Thyroid gland (tissue), 4 donors: ENCODE data around the gene YAP1. TPM values are rescaled to one million over a fixed set of nuclear protein-coding genes. Genes with fewer than 3 reads are reported as not detected.
A peak's percentile ranks its signal among the peaks of the same experiment; 100 is the strongest.

Source experiments
- DNase-seq, 2 donors: peaks; one replicate each; pipeline ENCODE4 v3.0.0-alpha.2; 2019
- H3K27ac ChIP-seq, 3 donors: fragments of 200-600 bp; sonication (generic); 1 replicate in 2 of 3; 2 replicates in 1 of 3; pipeline ENCODE4 v1.5.1; 2016 to 2019; ENCODE audit warnings: mild to moderate bottlenecking in 1 of 3, moderate library complexity in 1 of 3
- H3K27me3 ChIP-seq: fragments of 200-600 bp; sonication (generic); one replicate; pipeline ENCODE4 v1.5.1; 2019
- H3K36me3 ChIP-seq, 2 donors: fragments of 200-600 bp; sonication (generic); one replicate each; pipeline ENCODE4 v1.5.1; 2016 to 2019
- H3K4me1 ChIP-seq, 2 donors: fragments of 200-600 bp; sonication (generic); one replicate each; pipeline ENCODE4 v1.5.1; 2017 to 2019
- H3K4me3 ChIP-seq, 3 donors: fragments of 200-600 bp; sonication (generic); replicated peaks in 1 of 3; 1 replicate in 2 of 3; 2 replicates in 1 of 3; pipeline ENCODE4 v1.5.1; 2016; ENCODE audit warnings: mild to moderate bottlenecking in 1 of 3
- H3K9me3 ChIP-seq: fragments of 200-600 bp; sonication (generic); one replicate; pipeline ENCODE4 v1.5.1; 2017
- CTCF ChIP-seq, 6 experiments: fragments of 200-600 bp in 3 of 6; fragments of 450-650 bp in 3 of 6; sonication (generic) in 3 of 6; IDR thresholded peaks; one replicate each; pipeline ENCODE4 v1.5.1; 2016 to 2019; ENCODE audit warnings: antibody characterized with exemption in 6 of 6, mild to moderate bottlenecking in 2 of 6, inconsistent platforms in 1 of 6, moderate library complexity in 1 of 6
- POLR2A ChIP-seq, 2 donors: fragments of 450-650 bp; IDR thresholded peaks; one replicate each; pipeline ENCODE4 v1.6.1; 2017; ENCODE audit warnings: antibody characterized with exemption in 2 of 2, mild to moderate bottlenecking in 2 of 2, moderate library complexity in 1 of 2
- WGBS, 2 donors: methylation state at CpG; one replicate each; pipeline ENCODE4 v1.1.5; 2017; 5-methylcytosine and 5-hydroxymethylcytosine counted together
- intact Hi-C: fragments of 100-400 bp; cut with DNase I; formaldehyde crosslinking; loops from one replicate; pipeline ENCODE4 v1.15.1; 2023
- total RNA-seq, 4 donors: library from RNA; depleted of rRNA; stranded (reverse); fragments of >200 nt; gene quantifications; one replicate each; pipeline ENCODE4 v1.2.3, GENCODE V29; 2016

The YAP1 gene
- total RNA-seq, 4 donors from 2014 or later, result 162 to 202 (median 176) TPM

- 97% methylated on average over 3 of the region's 3 CpGs for WGBS, 2 donors
- Histone ChIP-seq H3K27me3 (no peaks in the 10 kb centered on the region), H3K27ac (no peak overlapping the region), H3K4me3 (no peak overlapping the region), H3K9me3 (no peaks in the 10 kb centered on the region), H3K36me3 (no peaks in the 10 kb centered on the region), H3K4me1 (peaks cover 17 to 27% of the 10 kb centered on the region in 2 donors)
- intact Hi-C loops, result no loop called here
- no peak for DNase-seq
- no peak for TF ChIP-seq POLR2A (IDR thresholded peaks at IDR 0.05)
Observed at GRCh38 chr11:102134597-102134996, 24.4 kb downstream of the YAP1 start.

GRCh38 chr11:102135256-102135655, 25.0 kb downstream of the YAP1 start:
- no peak overlapping the region for H3K27ac ChIP-seq
- WGBS, 2 donors, result 98 to 99% methylated on average over 2 of the region's 2 CpGs
- H3K9me3 ChIP-seq, result no peaks in the 10 kb centered on the region
- no peak for TF ChIP-seq POLR2A (IDR thresholded peaks at IDR 0.05)
- no peak for TF ChIP-seq CTCF (IDR thresholded peaks at IDR 0.05)
- peaks cover 18 to 28% of the 10 kb centered on the region in 2 donors for H3K4me1 ChIP-seq
- DNase-seq, result no peak
- no peaks in the 10 kb centered on the region for H3K36me3 ChIP-seq
- H3K4me3 ChIP-seq, result no peak overlapping the region
- H3K27me3 ChIP-seq, result no peaks in the 10 kb centered on the region
- intact Hi-C loops, result no loop called here

DNA sequence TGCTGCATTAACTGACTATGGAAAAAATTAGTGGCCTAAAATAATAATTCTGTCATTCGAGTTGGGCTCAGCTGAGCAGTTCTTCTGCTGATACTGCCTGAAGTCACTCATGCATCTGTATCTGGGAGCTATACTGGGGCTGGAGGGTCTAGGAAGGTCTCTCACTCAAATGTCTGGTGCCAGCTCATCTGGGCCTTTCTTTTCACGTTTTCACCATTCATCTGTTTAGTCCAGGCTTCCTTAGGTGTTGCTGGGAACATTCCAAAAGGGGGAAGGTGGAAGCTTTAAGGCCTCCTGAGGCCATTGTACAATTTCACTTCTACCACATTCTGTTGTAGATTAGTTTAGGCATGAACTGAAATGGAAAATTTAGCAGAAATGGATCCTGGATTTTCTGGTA, 28.0 kb downstream of the YAP1 start:
- H3K9me3 ChIP-seq, result no peaks in the 10 kb centered on the region
- no peak overlapping the region for H3K4me3 ChIP-seq
- H3K4me1 ChIP-seq, result peaks cover 27 to 39% of the 10 kb centered on the region in 2 donors
- no peaks in the 10 kb centered on the region for H3K36me3 ChIP-seq
- TF ChIP-seq POLR2A (IDR thresholded peaks at IDR 0.05) (no peak), CTCF (IDR thresholded peaks at IDR 0.05) (no peak)
- intact Hi-C loops, result no loop called here
- WGBS, 2 donors, result 91 to 95% methylated on average over 2 of the region's 2 CpGs
- H3K27ac ChIP-seq, result peak overlapping the region in 2 of 3 donors; percentile 47 to 55
- DNase-seq, result no peak
- H3K27me3 ChIP-seq, result no peaks in the 10 kb centered on the region

- WGBS, 2 donors, result 70 to 74% methylated on average over 3 of the region's 3 CpGs
- intact Hi-C loops, result no loop called here
- Histone ChIP-seq H3K4me3 (no peak overlapping the region), H3K4me1 (peaks cover 27 to 43% of the 10 kb centered on the region in 2 donors), H3K27ac (peak overlapping the region in 2 of 3 donors; percentile 47 to 55), H3K9me3 (no peaks in the 10 kb centered on the region), H3K36me3 (no peaks in the 10 kb centered on the region), H3K27me3 (no peaks in the 10 kb centered on the region)
- DNase-seq, result no peak
- TF ChIP-seq POLR2A (IDR thresholded peaks at IDR 0.05) (no peak), CTCF (IDR thresholded peaks at IDR 0.05) (no peak)
Observed at GRCh38 chr11:102138670-102139069, 28.4 kb downstream of the YAP1 start.

DNA sequence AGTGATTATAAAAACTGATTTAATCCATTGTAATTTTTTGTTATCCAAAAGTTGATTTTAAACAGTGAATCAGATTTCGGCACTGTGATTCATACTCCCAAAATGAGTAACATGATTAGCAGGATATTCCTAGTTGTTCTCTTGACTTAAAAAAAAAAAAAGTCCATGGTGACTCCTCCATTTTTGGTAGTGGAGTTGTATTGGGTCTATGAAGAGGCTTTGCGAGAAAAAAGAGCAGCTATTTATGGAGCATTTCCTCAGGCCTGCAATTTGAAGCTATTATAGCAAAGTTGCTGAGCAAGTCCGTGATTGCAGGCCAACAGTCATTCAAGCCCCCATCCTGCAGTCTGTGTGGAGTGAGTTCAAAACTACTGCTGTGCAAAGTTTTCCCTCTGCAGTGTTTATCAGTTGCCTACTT, 28.8 kb downstream of the YAP1 start:
- H3K36me3 ChIP-seq, result no peaks in the 10 kb centered on the region
- H3K4me1 ChIP-seq, result peaks cover 30 to 48% of the 10 kb centered on the region in 2 donors
- H3K27me3 ChIP-seq, result no peaks in the 10 kb centered on the region
- peak in 1 of 2 donors; percentile 25 for DNase-seq
- no peaks in the 10 kb centered on the region for H3K9me3 ChIP-seq
- TF ChIP-seq POLR2A (IDR thresholded peaks at IDR 0.05) (no peak), CTCF (IDR thresholded peaks at IDR 0.05) (no peak)
- intact Hi-C loops, result no loop called here
- 34 to 42% methylated on average over 3 of the region's 3 CpGs for WGBS, 2 donors
- peak overlapping the region in 2 of 3 donors; percentile 47 to 55 for H3K27ac ChIP-seq
- H3K4me3 ChIP-seq, result no peak overlapping the region

DNA sequence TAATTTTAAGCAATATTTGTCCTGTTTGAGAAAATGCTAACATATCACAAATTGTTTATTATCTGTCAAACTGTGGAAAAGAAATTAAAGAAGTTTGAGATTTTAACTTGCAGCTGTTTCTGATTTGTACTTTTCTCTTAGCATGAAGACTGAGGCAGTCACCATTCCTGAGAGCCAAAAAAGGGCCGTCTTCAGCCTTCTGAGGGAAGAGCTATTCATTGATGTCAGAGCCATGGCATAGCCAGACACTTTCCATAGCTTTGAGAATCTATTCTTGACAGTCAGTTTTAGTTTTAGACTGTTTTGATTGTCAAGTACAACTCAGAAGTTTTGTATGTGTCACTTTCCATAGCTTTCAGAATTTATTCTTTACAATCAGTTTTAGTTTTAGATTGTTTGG, 32.1 kb downstream of the YAP1 start:
- intact Hi-C loops, result no loop called here
- Histone ChIP-seq H3K36me3 (no peaks in the 10 kb centered on the region), H3K27me3 (no peaks in the 10 kb centered on the region), H3K9me3 (no peaks in the 10 kb centered on the region), H3K4me3 (no peak overlapping the region), H3K27ac (peak overlapping the region in 1 of 3 donors; percentile 72), H3K4me1 (peaks cover 59 to 80% of the 10 kb centered on the region in 2 donors)
- DNase-seq, result no peak
- TF ChIP-seq POLR2A (IDR thresholded peaks at IDR 0.05) (no peak), CTCF (IDR thresholded peaks at IDR 0.05) (no peak)
- WGBS, 2 donors, result 50 to 63% methylated on average over 1 of the region's 1 CpG
